ENCODE data around the gene P2RX7.

DNA sequence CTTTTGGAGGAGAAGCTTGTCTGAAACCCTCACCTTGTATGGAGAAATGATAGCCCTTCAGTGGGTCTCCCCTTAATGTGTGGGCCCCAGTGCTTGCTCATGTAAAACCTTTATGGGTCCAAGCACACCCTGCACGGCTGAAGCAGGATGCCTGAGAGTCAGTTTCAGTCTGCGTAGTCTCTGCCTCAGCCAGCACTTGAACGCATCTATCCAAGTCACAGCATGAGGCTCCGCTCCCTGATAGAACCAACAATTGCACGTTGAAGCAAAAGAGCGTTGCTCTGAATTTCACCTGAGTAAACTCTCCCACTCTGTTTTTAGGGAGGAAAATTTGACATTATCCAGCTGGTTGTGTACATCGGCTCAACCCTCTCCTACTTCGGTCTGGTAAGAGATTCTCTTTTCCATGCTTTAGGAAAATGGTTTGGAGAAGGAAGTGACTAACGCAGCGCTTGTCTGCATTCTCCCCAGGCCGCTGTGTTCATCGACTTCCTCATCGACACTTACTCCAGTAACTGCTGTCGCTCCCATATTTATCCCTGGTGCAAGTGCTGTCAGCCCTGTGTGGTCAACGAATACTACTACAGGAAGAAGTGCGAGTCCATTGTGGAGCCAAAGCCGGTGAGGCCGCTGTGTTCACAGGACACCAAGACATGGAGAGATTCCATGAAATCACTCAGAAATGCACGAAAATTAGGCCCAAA, 44.3 kb downstream of the P2RX7 start:
- TF ChIP-seq, protein P1, sequence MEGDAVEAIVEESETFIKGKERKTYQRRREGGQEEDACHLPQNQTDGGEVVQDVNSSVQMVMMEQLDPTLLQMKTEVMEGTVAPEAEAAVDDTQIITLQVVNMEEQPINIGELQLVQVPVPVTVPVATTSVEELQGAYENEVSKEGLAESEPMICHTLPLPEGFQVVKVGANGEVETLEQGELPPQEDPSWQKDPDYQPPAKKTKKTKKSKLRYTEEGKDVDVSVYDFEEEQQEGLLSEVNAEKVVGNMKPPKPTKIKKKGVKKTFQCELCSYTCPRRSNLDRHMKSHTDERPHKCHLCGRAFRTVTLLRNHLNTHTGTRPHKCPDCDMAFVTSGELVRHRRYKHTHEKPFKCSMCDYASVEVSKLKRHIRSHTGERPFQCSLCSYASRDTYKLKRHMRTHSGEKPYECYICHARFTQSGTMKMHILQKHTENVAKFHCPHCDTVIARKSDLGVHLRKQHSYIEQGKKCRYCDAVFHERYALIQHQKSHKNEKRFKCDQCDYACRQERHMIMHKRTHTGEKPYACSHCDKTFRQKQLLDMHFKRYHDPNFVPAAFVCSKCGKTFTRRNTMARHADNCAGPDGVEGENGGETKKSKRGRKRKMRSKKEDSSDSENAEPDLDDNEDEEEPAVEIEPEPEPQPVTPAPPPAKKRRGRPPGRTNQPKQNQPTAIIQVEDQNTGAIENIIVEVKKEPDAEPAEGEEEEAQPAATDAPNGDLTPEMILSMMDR (IDR thresholded peaks at IDR 0.05; ENCODE audit: borderline replicate concordance, extremely low read depth, low read length, poor library complexity, severe bottlenecking): no peak
- TF ChIP-seq EZH2 (IDR thresholded peaks at IDR 0.05; ENCODE audit: borderline replicate concordance, low read depth, low read length, severe bottlenecking): no peak

Data from DND-41 (cell line).